Measurements from ENCODE around the gene C2orf78.

C2orf78 gene

GRCh38 chr2:73841912-73842738 is 58.1 kb downstream of the C2orf78 start:
- no peak for DNase-seq

DNA sequence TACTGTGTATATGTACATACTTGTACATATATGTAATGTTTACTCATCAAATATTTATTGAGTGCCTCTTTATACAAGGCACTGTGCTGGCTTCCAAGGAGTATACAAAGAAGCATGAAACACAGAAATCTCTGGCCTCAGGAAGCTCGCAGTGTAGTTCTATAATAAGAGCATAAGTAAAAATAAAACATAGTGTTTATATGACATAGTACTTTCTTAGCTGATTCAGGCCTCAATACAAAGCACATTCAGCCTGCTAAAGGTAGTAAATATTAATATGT is 58.7 kb downstream of the C2orf78 start:
- DNase-seq: no peak

GRCh38 chr2:73844087-73844486 is 60.1 kb downstream of the C2orf78 start:
- no peak for DNase-seq

GRCh38 chr2:73850009-73850408 is 66.0 kb downstream of the C2orf78 start:
- DNase-seq: no peak

DNA sequence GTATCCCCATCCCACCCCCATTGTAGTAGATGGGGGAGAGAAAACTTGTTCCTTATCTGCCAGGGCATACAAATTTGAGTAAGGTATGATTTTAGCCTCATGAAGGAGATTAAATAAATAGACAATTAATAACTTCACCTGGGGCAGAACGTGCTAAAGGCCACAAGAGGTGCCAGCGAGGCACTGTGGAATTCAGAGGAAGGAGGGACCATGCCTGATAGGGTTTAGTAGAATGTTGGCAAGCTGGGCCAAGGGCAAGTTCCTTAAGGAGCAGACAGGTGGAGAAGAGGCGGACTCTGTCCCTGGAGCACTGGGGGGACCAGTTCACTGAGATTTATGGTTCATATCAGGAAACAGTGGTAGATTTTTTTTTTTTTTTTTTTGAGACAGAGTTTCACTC is 67.3 kb downstream of the C2orf78 start:
- no peak for DNase-seq

- no peak for DNase-seq
These were observed 68.0 kb downstream of the C2orf78 start for GRCh38 chr2:73852020-73852419.

- no peak for DNase-seq
These were observed 71.5 kb downstream of the C2orf78 start for GRCh38 chr2:73855526-73855925.

GRCh38 chr2:73856214-73856613 is 72.2 kb downstream of the C2orf78 start:
- no peak for DNase-seq

DNA sequence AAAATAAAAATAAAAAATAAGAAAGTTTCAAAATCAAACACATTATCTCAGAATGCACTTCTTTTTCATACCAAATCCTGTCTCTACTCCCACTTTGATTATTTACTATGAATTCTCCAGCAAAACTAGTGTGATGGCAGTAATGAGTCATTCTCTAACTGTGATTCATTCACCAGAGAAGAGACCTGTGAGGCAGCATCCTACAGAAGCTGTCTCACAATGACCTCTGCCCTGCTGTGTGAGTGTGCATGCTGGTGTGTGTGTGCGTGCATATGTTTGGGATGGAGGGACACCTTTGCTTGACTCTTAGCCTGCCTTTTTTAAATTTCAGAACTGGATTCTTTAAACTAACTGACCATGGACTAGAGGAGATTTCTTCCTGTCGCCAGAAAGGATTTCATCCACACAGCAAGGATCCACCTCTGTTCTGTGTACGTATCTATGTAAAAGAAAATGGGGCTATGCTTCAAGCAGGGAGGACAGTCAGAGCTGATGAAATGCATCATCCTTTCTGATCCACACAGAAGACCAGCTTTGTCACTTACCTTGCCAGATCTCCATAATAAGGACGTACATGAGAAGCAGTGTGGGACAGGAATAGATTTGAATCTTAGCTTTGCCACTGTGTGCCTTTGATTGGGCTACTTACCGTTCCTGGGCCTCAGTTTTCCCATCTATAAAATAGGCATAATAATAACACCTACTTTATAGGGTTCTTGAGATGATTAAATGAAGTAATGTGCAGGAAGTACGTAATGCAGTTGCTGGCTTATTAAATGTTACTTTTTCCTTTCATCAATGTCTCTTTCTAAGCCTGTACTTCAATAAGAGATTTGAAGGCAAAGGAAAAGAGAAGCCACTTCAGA is 76.0 kb downstream of the C2orf78 start:
- no peak for DNase-seq

GRCh38 chr2:73862987-73863386 is 79.0 kb downstream of the C2orf78 start:
- no peak for DNase-seq

Data from T-helper 9 cell (primary cell).